ENCODE results near the gene ASCC1. TPM values are rescaled to one million over a fixed set of nuclear protein-coding genes. Genes with fewer than 3 reads are reported as not detected.

Gene ASCC1
- total RNA-seq, 4 donors from 2014 or later, result 26.8 to 37.7 (median 34.9) TPM

- TF ChIP-seq CTCF (IDR thresholded peaks at IDR 0.05; ENCODE audit: low read depth), result no peak
These were observed 63.8 kb downstream of the ASCC1 start for GRCh38 chr10:72152286-72152685.

- TF ChIP-seq CTCF (IDR thresholded peaks at IDR 0.05; ENCODE audit: low read depth), result no peak
These were observed 69.3 kb downstream of the ASCC1 start for GRCh38 chr10:72146559-72147323.

- TF ChIP-seq CTCF (IDR thresholded peaks at IDR 0.05; ENCODE audit: low read depth), result no peak
These were observed 70.0 kb downstream of the ASCC1 start for GRCh38 chr10:72146071-72146470.

GRCh38 chr10:72145657-72146056 is 70.4 kb downstream of the ASCC1 start:
- no peak for TF ChIP-seq CTCF (IDR thresholded peaks at IDR 0.05; ENCODE audit: low read depth)

GRCh38 chr10:72140850-72141249 is 75.2 kb downstream of the ASCC1 start:
- TF ChIP-seq CTCF (IDR thresholded peaks at IDR 0.05; ENCODE audit: low read depth), result no peak

GRCh38 chr10:72140174-72140573 is 75.9 kb downstream of the ASCC1 start:
- TF ChIP-seq CTCF (IDR thresholded peaks at IDR 0.05; ENCODE audit: low read depth), result no peak

- TF ChIP-seq CTCF (IDR thresholded peaks at IDR 0.05; ENCODE audit: low read depth), result no peak
These were observed 78.5 kb downstream of the ASCC1 start for GRCh38 chr10:72137583-72137982.

All from subcutaneous adipose tissue (tissue), 4 donors.